MG63 (cell line): ENCODE data around the gene ITPR1. TPM values are rescaled to one million over a fixed set of nuclear protein-coding genes. Genes with fewer than 3 reads are reported as not detected.

ENCODE experiments used
- DNase-seq: peaks from one replicate; pipeline ENCODE4 v3.0.0-alpha.2; 2020
- H3K27me3 ChIP-seq: fragments of 250-450 bp; sonication (Bioruptor Pico); 2 replicates; pipeline ENCODE4 v1.5.1; 2020; ENCODE audit warnings: mild to moderate bottlenecking, moderate library complexity
- H3K36me3 ChIP-seq: fragments of 250-450 bp; sonication (Bioruptor Pico); 2 replicates; pipeline ENCODE4 v1.5.1; 2020; ENCODE audit warnings: mild to moderate bottlenecking, moderate library complexity
- H3K4me3 ChIP-seq: fragments of 250-450 bp; sonication (Bioruptor Pico); 2 replicates; pipeline ENCODE4 v1.5.1; 2020; ENCODE audit warnings: mild to moderate bottlenecking, moderate library complexity
- H3K9me3 ChIP-seq: fragments of 250-450 bp; sonication (Bioruptor Pico); 2 replicates; pipeline ENCODE4 v1.5.1; 2020; ENCODE audit warnings: mild to moderate bottlenecking, moderate library complexity
- total RNA-seq: library from RNA; depleted of rRNA; stranded (reverse); fragments of >200 nt; shearing (Covaris generic); gene quantifications from 2 replicates; pipeline ENCODE4 v1.2.3, GENCODE V29; 2014; ENCODE audit warnings: low replicate concordance

The ITPR1 gene
- total RNA-seq, 1 experiment from 2014 or later = 1.7 TPM

DNA sequence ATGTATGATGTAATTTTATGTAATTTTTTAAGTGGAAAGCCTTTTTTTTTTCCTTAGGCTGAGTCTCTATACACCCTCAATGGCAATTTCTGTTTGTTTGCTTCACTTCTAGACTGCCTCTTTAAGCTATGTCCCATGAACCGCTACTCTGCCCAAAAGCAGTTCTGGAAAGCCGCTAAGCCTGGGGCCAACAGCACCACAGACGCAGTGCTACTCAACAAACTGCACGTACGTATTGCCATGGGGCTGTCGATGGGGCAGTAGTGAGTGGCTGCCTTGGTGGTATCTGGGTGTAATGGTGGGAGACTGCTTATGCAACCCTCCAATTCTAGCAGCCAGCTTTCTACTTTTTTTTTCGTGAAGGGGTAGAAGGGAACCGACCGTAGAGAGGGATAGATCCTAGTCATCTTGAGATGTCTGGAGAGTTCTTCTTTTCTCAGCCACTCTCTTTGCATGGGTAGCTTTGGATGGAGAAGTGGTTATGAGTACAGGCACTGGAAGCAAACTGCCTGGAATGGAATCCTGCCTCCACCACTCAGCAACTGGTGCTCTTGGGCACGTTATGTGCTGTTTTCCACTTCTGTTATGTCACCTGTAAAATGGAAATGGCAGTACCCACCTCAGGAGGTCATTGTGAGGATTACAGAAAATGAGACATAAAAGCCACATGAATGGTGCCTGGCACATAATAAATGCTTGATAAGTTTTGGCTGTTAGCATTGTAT, 134.7 kb downstream of the ITPR1 start:
- Histone ChIP-seq H3K9me3 (no peaks in the 10 kb centered on the region), H3K36me3 (no peaks in the 10 kb centered on the region), H3K4me3 (no peak overlapping the region), H3K27me3 (no peaks in the 10 kb centered on the region)
- DNase-seq = no peak

DNA sequence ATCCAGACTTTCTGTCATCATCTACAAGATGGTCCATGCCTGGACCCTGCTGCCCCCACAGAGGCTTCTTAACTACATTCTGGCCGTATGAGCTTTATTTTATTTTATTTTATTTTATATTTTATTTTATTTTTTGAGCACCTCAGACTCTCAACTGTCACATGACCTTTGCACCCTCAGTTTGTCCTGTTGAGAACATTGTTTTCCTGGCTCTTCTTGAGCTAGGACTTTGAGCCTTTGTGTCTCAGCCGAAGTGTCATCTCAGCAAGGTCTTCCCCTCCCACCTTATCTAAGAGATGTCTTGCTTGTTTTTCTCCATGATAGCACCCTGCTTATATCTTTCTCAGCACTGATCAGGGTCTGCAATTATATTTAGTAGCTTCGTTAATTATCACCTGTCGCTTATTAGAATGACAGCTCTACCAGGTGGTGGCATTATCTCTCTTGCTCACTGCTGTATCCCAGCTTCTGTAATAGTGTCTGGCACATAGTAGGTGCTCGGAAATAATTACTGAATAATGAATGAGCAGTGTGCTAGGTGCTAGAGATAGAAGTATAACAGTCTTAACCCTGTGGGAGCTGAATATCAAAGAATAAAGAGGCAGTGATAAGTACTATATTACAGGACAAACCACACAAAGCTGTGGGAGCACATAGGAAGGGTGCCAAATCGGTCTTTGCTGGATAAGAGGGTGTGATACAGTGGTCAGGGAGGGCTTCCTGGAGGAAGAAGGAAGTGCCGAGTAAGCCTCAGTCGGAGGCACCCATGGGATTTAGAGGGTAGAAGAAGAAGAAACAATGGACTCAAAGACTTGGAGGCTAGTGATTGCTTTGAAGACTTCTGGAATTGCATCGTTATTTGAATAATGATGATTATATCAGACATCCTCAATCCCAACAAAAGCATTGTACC, 136.2 kb downstream of the ITPR1 start:
- H3K36me3 ChIP-seq = no peaks in the 10 kb centered on the region
- DNase-seq = no peak
- no peaks in the 10 kb centered on the region for H3K27me3 ChIP-seq
- H3K9me3 ChIP-seq = no peaks in the 10 kb centered on the region
- no peak overlapping the region for H3K4me3 ChIP-seq

DNA sequence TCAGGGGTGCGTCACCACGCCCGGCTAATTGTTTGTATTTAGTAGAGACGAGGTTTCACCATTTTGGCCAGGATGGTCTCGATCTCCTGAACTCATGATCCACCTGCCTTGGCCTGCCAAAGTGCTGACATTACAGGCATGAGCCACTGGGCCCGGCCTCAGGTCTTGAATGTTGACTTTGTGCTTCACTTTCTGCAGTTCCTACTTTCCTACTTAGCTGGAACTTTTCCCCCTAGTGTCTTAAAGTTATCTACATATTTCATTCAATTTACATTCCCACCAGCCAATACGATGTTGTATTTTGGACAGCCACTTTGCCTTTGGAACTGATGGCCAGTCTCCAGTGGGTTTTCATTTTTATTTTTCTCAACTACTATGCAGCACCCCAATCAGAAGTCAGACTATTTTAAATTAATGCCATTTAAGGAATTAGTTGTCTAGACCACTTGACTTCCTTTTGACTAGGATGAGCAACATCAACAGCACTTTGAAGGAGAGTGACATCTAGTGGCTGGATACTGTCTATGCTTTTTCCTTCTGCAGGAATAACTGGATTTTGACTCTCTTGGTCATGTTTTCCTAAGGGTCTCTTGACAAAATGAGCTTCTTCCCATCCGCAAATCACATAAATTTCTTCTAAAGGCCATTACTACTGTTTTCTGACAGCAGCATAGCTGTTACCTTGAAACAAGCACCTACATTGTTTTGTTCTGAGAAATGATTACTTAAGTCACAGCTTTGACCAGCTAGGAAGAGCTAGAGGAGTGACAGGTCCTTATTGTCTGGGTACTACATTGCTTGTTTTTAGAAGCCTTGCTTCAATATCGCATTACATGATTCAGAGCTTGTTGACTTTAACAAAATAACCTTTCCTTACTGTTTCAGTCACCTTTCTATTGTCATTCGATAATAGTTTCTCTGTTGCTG, 140.2 kb downstream of the ITPR1 start:
- Histone ChIP-seq H3K4me3 (no peak overlapping the region), H3K27me3 (no peaks in the 10 kb centered on the region), H3K9me3 (no peaks in the 10 kb centered on the region), H3K36me3 (no peaks in the 10 kb centered on the region)
- no peak for DNase-seq

DNA sequence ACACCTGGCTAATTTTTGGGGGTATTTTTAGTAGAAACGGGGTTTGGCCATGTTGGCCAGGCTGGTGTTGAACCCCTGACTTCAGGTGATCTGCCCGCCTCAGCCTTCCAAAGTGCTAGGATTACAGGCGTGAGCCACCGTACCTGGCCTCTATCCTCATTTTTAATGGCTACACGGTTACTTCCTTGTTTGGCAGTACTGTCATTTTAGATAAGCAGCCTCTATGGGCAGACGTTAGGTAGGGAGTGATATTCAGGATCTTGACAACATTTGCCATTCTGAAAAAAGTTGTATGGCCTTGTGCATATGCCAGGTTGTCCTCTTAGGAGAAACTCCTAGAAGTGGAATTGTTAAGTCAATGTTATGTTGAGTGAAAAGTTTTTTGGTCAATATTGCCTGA, 141.7 kb downstream of the ITPR1 start:
- H3K27me3 ChIP-seq = no peaks in the 10 kb centered on the region
- H3K9me3 ChIP-seq = no peaks in the 10 kb centered on the region
- no peak for DNase-seq
- no peaks in the 10 kb centered on the region for H3K36me3 ChIP-seq
- H3K4me3 ChIP-seq = no peak overlapping the region

DNA sequence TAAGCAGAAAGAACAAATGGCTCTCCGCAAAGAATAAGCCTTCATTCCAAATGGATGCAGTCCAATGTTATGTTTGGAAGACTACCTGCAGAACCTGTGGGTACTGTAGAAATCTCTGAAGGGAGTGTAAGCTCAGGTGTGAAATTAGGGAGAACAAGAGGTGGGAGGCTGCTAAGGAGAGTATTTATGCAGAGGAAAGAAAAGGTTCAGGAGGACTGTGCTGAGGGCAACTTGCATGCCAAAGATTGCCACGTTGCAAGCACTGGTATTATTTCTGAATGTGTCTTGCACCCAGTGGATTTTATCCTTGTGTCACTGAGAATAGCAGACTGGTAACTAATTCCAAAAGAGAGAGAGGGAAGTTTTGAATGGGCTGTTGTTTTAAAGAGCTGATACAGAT, 144.1 kb downstream of the ITPR1 start:
- Histone ChIP-seq H3K27me3 (no peaks in the 10 kb centered on the region), H3K36me3 (no peaks in the 10 kb centered on the region), H3K9me3 (no peaks in the 10 kb centered on the region), H3K4me3 (no peak overlapping the region)
- no peak for DNase-seq

DNA sequence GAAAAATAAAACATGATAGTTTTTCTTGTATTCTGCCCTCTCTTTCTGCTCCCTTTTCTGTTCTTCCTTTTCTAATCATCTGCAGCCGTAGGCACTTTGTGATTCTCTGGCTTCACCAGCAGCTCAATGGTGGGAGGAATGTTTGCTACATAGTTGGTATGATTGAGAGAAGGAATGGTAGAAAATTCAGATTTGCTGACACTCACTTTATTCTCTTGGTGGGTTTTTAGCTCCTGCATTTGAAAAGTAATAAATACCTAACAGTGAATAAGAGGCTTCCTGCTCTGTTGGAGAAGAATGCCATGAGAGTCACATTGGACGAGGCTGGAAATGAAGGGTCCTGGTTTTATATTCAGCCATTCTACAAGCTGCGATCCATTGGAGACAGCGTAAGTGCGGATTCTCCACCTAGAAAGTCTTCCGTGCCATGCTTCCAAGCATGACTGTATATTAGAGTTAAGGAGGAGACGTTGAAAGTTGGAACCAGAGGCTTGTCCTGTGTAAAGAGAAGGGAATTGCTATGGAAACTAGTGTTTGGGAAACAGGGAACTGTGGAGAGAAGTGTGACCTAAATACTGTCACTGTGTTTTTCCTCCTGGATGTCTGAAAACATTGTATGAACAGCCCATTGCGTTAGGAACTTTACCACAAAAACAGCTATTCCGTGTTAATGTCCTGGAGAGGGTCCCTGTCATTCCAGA, 148.9 kb downstream of the ITPR1 start:
- DNase-seq = no peak
- H3K36me3 ChIP-seq = no peaks in the 10 kb centered on the region
- no peaks in the 10 kb centered on the region for H3K27me3 ChIP-seq
- no peak overlapping the region for H3K4me3 ChIP-seq
- H3K9me3 ChIP-seq = no peaks in the 10 kb centered on the region

DNA sequence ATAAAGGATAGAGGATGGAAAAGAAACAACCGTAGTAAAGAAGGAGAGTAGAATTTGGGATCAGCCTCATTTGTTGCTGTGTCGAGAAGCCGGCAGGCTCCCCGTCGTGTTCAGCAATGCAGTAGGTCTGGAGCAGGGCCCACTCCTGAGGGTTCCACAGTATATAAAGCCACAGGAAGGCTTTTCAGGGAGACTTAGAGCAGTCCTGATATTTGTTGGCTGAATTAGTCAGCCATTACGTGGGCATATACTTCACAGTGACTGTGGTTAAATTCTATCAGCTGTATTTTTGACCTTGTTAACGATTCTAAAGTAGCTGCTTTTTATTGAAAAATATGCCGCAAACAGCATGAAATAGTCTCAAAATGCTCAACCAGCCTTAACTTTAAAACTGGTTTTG, 149.5 kb downstream of the ITPR1 start:
- DNase-seq = peak; percentile 0
- Histone ChIP-seq H3K4me3 (no peak overlapping the region), H3K9me3 (no peaks in the 10 kb centered on the region), H3K27me3 (no peaks in the 10 kb centered on the region), H3K36me3 (no peaks in the 10 kb centered on the region)

DNA sequence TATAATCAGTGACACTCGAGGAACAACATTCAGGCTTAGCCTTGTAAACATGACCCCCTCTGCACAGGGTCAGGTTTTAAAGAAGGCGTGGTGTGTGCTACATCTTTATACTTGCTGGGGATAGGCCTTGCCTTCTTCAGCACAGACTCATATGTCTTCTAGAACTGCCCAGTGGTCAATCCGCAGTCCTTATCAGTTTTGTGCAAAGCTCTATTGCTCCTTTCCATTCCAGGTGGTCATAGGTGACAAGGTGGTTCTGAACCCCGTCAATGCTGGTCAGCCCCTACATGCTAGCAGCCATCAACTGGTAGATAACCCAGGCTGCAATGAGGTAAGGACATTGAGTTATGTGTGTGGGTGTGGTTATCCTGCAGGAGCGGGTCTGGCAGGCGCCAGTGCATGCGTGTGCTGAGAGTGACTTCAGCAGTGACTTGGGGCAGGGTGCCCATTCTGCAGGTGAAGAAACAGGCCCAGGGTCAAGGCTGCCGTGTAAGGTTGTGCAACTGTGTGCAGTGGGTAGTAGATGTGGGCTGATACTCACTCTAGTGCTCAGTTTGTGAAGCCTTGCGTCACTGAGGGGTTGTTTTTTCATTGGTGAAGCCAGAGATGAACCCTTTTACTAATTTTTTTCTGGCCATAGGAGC, 150.9 kb downstream of the ITPR1 start:
- no peak overlapping the region for H3K4me3 ChIP-seq
- H3K27me3 ChIP-seq = no peaks in the 10 kb centered on the region
- no peaks in the 10 kb centered on the region for H3K9me3 ChIP-seq
- no peak for DNase-seq
- no peaks in the 10 kb centered on the region for H3K36me3 ChIP-seq

DNA sequence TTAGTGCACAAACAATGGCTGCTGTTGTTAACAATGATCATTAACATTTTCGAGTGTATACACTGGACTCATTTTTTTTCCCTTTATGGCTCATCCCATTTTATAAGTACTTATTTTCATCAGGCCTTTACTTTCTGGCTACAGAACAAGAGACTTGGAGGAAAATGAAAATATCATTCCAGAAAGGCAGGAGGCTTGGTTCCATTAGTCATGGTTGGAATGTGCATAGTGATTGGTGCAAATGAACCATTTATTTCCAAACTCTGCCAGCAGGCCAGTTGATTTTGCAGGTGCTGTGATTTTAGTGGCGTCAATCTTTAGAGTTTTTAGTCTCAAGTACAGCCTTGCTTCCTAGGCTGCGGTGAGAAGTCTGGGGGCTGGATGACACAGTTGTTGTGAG, 151.8 kb downstream of the ITPR1 start:
- no peaks in the 10 kb centered on the region for H3K27me3 ChIP-seq
- no peak overlapping the region for H3K4me3 ChIP-seq
- DNase-seq = no peak
- H3K9me3 ChIP-seq = no peaks in the 10 kb centered on the region
- H3K36me3 ChIP-seq = no peaks in the 10 kb centered on the region

DNA sequence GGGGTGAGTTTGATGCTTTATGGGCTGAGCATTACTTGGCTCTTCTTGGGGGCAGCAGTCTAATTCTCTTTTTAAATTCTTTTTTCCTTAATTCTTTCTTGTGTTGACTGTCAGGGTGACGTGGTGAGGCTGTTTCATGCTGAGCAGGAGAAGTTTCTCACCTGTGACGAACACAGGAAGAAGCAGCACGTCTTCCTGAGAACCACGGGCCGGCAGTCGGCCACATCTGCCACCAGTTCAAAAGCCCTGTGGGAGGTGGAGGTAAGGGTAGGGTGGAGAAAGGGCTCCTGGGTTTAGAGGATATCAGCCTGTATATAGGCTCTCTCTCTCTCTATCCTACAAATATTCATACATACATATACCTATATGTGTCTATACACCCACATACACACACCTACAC, 152.3 kb downstream of the ITPR1 start:
- DNase-seq = no peak
- Histone ChIP-seq H3K36me3 (no peaks in the 10 kb centered on the region), H3K9me3 (no peaks in the 10 kb centered on the region), H3K4me3 (no peak overlapping the region), H3K27me3 (no peaks in the 10 kb centered on the region)

DNA sequence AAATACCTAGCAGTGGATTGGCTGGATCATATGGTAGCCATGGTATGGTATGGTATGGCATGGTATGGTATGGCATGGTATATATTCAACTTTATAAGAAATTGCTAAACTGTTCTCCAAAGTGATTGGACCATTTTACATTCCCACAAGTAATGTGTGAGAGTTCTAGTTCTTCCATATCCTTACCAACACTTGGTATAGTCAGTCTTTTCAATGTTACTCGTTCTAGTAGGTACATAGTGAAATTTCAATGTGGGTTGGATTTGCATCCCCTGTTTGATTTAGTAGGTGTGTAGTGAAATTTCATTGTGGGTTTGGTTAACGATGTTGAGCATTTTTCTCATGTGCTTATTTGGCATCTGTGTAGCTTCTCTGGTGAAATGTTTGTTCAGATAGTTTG, 154.3 kb downstream of the ITPR1 start:
- no peaks in the 10 kb centered on the region for H3K36me3 ChIP-seq
- H3K27me3 ChIP-seq = no peaks in the 10 kb centered on the region
- H3K9me3 ChIP-seq = no peaks in the 10 kb centered on the region
- no peak overlapping the region for H3K4me3 ChIP-seq
- no peak for DNase-seq

DNA sequence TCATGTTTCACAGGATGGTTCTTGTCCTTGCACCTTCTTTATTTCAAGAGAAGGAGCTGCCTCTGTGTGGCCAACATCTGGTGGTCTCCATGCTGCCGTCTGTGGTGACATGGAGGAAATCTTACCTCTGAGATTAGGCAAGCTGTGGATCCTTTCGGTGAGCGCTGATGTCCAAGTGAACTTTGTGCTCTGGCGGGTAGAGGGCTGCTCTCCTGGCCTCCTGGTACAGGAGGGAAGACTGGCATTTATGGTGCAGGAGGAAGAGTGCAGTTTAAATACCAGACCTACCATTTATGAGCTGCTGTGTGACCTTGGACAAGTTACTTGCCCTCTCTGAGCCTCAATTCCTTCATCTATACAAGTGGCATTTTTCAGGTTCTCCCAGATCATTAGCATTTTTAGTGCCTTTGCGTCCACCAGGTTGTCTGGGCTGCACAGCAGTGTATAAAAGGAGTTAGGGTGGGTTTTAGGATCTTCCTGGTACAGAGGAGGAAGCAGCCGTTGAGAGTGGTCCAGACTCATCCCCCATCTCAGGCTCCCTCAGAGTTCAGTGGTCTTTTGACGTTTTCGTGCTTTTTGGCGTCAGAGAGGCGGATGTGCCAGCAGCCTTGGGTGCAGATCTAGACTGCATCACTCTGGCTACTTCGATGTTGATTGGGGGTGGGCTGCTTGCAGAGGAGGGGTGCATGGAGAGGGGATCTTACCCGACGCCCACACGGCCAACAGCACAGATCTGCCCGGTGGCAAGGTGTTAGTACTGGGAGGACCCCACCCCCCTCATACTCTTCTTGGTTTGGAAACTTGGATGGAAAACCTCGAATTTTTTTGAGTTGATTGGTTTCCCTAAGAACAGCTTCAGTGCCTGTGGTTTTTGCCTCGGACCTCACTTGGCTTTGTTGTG, 162.2 kb downstream of the ITPR1 start:
- Histone ChIP-seq H3K27me3 (no peaks in the 10 kb centered on the region), H3K4me3 (no peak overlapping the region), H3K36me3 (no peaks in the 10 kb centered on the region), H3K9me3 (no peaks in the 10 kb centered on the region)
- DNase-seq = no peak

DNA sequence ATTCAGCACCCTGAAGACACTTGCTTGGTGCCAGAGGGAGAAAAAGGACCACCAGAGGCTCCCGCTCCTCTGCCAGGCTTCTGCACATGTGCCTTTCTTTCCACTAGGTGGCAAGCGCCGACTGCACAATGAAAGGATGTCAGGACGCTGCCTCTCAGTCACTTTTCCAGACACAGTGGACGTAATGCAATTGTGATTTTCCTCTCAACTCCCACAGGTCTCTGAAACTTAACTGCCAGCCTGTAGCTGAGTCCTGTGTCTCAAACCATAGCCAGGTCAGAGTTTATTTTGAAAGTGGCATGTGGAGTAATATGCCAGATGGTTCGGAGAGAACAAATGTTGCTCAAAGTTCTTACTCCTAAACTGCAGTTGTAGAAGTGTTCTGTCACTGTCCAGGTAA, 162.9 kb downstream of the ITPR1 start:
- peak; percentile 35 for DNase-seq
- H3K9me3 ChIP-seq = no peaks in the 10 kb centered on the region

DNA sequence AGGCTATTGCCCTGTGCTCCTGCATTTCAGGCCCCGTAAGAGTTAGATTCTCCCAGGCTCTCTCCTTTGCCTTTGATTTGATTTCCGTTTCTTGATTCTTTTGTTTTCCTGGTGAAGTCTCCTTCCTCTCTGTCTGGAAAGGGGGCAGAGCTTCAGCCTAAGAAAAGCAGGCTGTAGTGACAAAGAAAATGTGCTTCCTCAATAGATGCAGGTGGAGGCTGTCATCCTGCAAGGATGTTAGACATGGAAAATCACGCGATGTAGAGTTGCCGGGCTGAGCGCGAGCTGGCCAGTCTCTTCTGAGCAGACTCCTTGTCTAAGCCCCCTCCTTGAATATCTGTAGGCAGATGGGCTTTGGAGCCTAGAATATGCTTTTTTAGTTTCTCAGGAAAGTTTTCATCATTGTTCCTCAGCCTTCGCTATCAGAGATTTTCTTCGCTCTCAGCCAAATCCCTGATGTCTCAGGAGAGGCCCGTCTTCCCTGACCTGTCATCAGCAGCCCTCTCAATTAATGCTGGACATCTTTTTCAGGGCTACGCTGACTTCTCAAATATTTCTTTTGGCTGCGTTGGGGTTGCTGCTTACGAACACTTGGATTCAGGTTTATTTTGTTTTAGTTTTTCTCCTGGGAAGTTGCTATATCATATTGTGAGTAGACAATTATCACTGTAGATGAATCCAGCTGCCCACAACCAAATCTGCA, 163.6 kb downstream of the ITPR1 start:
- H3K36me3 ChIP-seq = no peaks in the 10 kb centered on the region

More for the DNA sequence above, 162.9 kb downstream of the ITPR1 start:
- H3K4me3 ChIP-seq = no peak overlapping the region
- H3K36me3 ChIP-seq = no peaks in the 10 kb centered on the region
- no peaks in the 10 kb centered on the region for H3K27me3 ChIP-seq

DNA sequence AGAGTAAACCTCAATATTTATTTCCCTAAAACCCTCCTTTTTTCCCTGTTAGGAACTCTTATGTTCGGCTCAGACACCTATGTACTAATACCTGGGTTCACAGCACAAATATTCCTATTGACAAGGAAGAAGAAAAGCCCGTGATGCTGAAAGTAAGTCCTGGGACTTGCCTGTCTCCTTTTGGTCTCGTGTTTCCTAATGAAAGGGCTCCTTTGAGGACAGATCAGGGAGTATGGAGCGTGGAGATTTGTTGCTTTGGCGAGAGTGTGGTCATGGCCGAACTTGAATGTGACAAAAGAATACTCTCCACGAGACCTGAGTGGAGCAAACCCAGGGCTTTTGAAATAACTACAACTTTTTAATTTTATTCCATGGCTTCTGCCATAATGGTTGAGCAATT, 167.8 kb downstream of the ITPR1 start:
- H3K27me3 ChIP-seq = no peaks in the 10 kb centered on the region
- no peak for DNase-seq
- H3K9me3 ChIP-seq = no peaks in the 10 kb centered on the region
- no peaks in the 10 kb centered on the region for H3K36me3 ChIP-seq
- H3K4me3 ChIP-seq = no peak overlapping the region

More for the DNA sequence above, 163.6 kb downstream of the ITPR1 start:
- H3K27me3 ChIP-seq = no peaks in the 10 kb centered on the region
- H3K9me3 ChIP-seq = no peaks in the 10 kb centered on the region
- no peak for DNase-seq
- no peak overlapping the region for H3K4me3 ChIP-seq
